ENCODE data around the gene PTBP2. TPM values are rescaled to one million over a fixed set of nuclear protein-coding genes. Genes with fewer than 3 reads are reported as not detected.
"Not testable (repeated sequence)": the region's sequence is repeated elsewhere in the genome, so short reads cannot be mapped to it uniquely, and the experiment has no call there.

PTBP2 gene
- total and polyA plus RNA-seq, 10 of the 15 experiments (the other 5 are each of a cell fraction or from before 2014, with no cell fraction given) = 5.8 to 17.5 (median 11.1) TPM

- 94% methylated on average over 14 of the region's 36 CpGs for WGBS (ENCODE audit: insufficient coverage, insufficient replicate concordance, low lambda C conversion rate, missing lambda C conversion rate)
- H3K36me3 ChIP-seq (ENCODE audit: control insufficient read depth in 2 of 2, insufficient read depth in 2 of 2, low read length in 1 of 2) = not testable (repeated sequence)
These were observed 41.0 kb downstream of the PTBP2 start for GRCh38 chr1:96762586-96762985.

DNA sequence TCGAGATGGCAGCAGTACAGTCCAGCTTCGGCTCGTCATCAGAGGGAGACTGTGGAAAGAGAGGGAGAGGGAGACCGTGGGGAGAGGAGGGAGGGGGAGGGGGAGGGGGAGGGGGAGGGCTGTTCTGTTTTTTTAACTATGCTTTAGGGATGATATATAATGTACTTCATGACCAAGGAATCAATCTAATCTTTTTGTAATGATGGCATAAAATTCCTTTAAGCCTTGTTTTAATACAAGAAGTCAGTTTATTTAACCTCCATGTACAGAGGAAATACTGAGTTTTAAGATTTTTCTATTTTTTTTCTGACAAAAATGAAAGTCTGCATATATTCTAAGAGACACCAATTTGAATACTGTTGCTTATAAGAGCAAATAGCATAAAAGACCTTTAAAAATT lies 41.9 kb downstream of the PTBP2 start:
- BruUV-seq (replicated peaks) = no TSS peak
- no peak for ATAC-seq
- no peaks in the 10 kb centered on the region; a peak in 1 of 4 replicates for H3K36me3 ChIP-seq (ENCODE audit: control insufficient read depth in 2 of 2, insufficient read depth in 2 of 2, low read length in 1 of 2)
- no CpG with 5 or more reads among the region's 4 CpGs for WGBS (ENCODE audit: insufficient coverage, insufficient replicate concordance, low lambda C conversion rate, missing lambda C conversion rate)
- no peak overlapping the region for H2AFZ ChIP-seq (ENCODE audit: control insufficient read depth, low read depth, low read length)
- ChIA-PET POLR2A (no interaction called here), SMC1A (ENCODE audit: uncharacterized antibody, unreplicated experiment) (no interaction called here), RAD21 (ENCODE audit: unreplicated experiment) (no interaction called here), CTCF (no interaction called here)
- in situ Hi-C loops (cut with MboI) (no loop called here), intact Hi-C loops (cut with micrococcal nuclease; ENCODE audit: unreplicated experiment) (no loop called here)
- no peaks in the 10 kb centered on the region; the same call in 1 of the 2 replicates for H3K79me2 ChIP-seq (ENCODE audit: control insufficient read depth, insufficient read depth, low read length)
- DNase-seq (ENCODE audit: low read depth, low spot score) = no peak
- no peaks in the 10 kb centered on the region for H3K27me3 ChIP-seq (replicated peaks in 1 of 2; ENCODE audit: control insufficient read depth in 2 of 2, insufficient read depth in 2 of 2, low read length in 1 of 2)
- H3K9ac ChIP-seq (ENCODE audit: control insufficient read depth, insufficient read depth, low read length) = no peak overlapping the region
- TF ChIP-seq SPI1 (IDR thresholded peaks at IDR 0.05; ENCODE audit: borderline replicate concordance, insufficient read depth, low read depth, low read length) (no peak), ATF7 (IDR thresholded peaks at IDR 0.05; ENCODE audit: low read depth) (no peak), TARDBP (IDR thresholded peaks at IDR 0.05; ENCODE audit: borderline replicate concordance) (no peak), STAT3 (IDR thresholded peaks at IDR 0.05; ENCODE audit: low read depth, low read length) (no peak), TAF1 (IDR thresholded peaks at IDR 0.05; ENCODE audit: borderline replicate concordance, low read depth, low read length) (no peak)
- TF ChIP-seq, protein P1, sequence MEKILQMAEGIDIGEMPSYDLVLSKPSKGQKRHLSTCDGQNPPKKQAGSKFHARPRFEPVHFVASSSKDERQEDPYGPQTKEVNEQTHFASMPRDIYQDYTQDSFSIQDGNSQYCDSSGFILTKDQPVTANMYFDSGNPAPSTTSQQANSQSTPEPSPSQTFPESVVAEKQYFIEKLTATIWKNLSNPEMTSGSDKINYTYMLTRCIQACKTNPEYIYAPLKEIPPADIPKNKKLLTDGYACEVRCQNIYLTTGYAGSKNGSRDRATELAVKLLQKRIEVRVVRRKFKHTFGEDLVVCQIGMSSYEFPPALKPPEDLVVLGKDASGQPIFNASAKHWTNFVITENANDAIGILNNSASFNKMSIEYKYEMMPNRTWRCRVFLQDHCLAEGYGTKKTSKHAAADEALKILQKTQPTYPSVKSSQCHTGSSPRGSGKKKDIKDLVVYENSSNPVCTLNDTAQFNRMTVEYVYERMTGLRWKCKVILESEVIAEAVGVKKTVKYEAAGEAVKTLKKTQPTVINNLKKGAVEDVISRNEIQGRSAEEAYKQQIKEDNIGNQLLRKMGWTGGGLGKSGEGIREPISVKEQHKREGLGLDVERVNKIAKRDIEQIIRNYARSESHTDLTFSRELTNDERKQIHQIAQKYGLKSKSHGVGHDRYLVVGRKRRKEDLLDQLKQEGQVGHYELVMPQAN (conservative IDR thresholded peaks at IDR 0.05) = no peak
- no peak overlapping the region for H3K4me3 ChIP-seq
- no peak overlapping the region for H3K27ac ChIP-seq (ENCODE audit: control insufficient read depth, insufficient read depth)
- peaks cover 3% of the 10 kb centered on the region; the same call in 1 of the 3 replicates for H3K9me3 ChIP-seq (replicated peaks; ENCODE audit: control insufficient read depth, insufficient read depth, low read length)
- no peaks in the 10 kb centered on the region for H3K4me1 ChIP-seq (ENCODE audit: control insufficient read depth, insufficient read depth, low read length)
- FAIRE-seq = no peak
- H4K20me1 ChIP-seq (ENCODE audit: control insufficient read depth, insufficient read depth) = no peaks in the 10 kb centered on the region
- no peak overlapping the region for H3K4me2 ChIP-seq (ENCODE audit: control insufficient read depth, insufficient read depth)

More at GRCh38 chr1:96762586-96762985, 41.0 kb downstream of the PTBP2 start:
- intact Hi-C loops (cut with micrococcal nuclease; ENCODE audit: unreplicated experiment); FAIRE-seq; BruUV-seq (replicated peaks); POLR2A ChIA-PET; H2AFZ ChIP-seq (ENCODE audit: control insufficient read depth, low read depth, low read length); ATAC-seq; DNase-seq (ENCODE audit: low read depth, low spot score); CTCF ChIA-PET; H3K79me2 ChIP-seq (ENCODE audit: control insufficient read depth, insufficient read depth, low read length); H3K4me1 ChIP-seq (ENCODE audit: control insufficient read depth, insufficient read depth, low read length); H3K9me3 ChIP-seq (replicated peaks; ENCODE audit: control insufficient read depth, insufficient read depth, low read length); H3K9ac ChIP-seq (ENCODE audit: control insufficient read depth, insufficient read depth, low read length); H3K27me3 ChIP-seq (replicated peaks in 1 of 2; ENCODE audit: control insufficient read depth in 2 of 2, insufficient read depth in 2 of 2, low read length in 1 of 2); H3K27ac ChIP-seq (ENCODE audit: control insufficient read depth, insufficient read depth); RAD21 ChIA-PET (ENCODE audit: unreplicated experiment); H4K20me1 ChIP-seq (ENCODE audit: control insufficient read depth, insufficient read depth); H3K4me2 ChIP-seq (ENCODE audit: control insufficient read depth, insufficient read depth); in situ Hi-C loops (cut with MboI); H3K4me3 ChIP-seq; SMC1A ChIA-PET (ENCODE audit: uncharacterized antibody, unreplicated experiment): not testable (repeated sequence)
